ENCODE data around the gene TTC24. TPM values are rescaled to one million over a fixed set of nuclear protein-coding genes. Genes with fewer than 3 reads are reported as not detected.

TTC24 gene
- total RNA-seq, result not detected
- polyA plus RNA-seq, result not detected
- long read RNA-seq, donor 1, result 0 reads
- long read RNA-seq, donor 2, result 0 reads
- long read RNA-seq, donor 3, result 0 reads
- long read RNA-seq, donor 4, result 0 reads

DNA sequence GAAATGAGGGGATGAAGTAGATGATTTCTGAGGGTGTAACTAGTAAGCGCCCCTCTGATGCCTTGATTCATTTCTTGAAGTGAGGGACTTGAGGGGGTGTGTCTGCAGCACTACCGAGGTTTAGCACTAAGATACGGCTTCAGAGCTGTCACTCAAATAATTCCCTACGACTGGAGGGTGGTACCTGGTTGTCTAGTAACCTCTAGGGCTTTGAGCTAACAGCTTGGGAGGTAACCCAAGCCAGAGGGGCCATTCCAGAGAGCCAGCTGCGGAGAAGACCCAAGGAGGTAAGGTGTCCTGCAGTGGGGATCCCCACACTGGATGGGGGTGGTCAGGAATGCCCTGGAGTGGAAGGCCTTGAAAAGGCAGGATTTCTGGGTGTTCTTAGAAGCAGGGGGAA, at the start of gene TTC24:
TSS of gene TTC24 (plus strand) at position 252 of the 400 bp plus-strand sequence. CDS start 1,642 bp downstream, outside the sequence.
- WGBS, result 74% methylated on average over 5 of the region's 5 CpGs
- intact Hi-C loops (cut with DNase I), result no loop called here
- Histone ChIP-seq H3K4me1 (ENCODE audit: control insufficient read depth, insufficient read depth, low read length) (no peaks in the 10 kb centered on the region), H3K27me3 (ENCODE audit: control insufficient read depth, insufficient read depth) (no peaks in the 10 kb centered on the region), H3K27ac (ENCODE audit: low read length) (no peak within 1 kb of the TSS), H3K9me3 (ENCODE audit: control insufficient read depth, low read length) (no peaks in the 10 kb centered on the region), H3K4me3 (ENCODE audit: low read length) (no peak within 1 kb of the TSS)
- DNase-seq, result no peak
- ATAC-seq, result no peak

DNA sequence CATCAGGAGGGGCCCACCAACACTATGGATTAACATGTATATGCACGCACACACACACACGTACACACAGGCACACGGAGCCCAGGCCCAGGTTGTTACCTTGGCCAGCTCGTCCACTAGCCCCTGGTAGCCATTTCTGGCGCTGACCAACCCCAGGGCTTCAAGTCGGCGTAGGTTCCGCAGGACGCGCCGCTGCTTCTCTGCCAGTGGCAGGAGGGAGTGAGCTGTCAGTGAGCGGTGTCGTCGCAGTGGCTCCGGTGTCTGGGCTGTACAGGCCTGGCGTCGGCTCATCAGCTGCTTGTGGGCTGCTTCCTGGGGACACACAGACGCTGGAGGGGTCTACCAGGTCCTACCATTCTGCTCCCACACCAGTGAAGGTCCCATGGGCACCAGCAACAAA, 49.5 kb upstream of the TTC24 start:
- WGBS, result 98% methylated on average over 18 of the region's 18 CpGs
- Histone ChIP-seq H3K4me1 (ENCODE audit: control insufficient read depth, insufficient read depth, low read length) (no peaks in the 10 kb centered on the region), H3K9me3 (ENCODE audit: control insufficient read depth, low read length) (no peaks in the 10 kb centered on the region), H3K27me3 (ENCODE audit: control insufficient read depth, insufficient read depth) (no peaks in the 10 kb centered on the region), H3K27ac (ENCODE audit: low read length) (no peak overlapping the region), H3K4me3 (ENCODE audit: low read length) (no peak overlapping the region)
- DNase-seq (no peak), ATAC-seq (no peak)
- intact Hi-C loops (cut with DNase I), result no loop called here

DNA sequence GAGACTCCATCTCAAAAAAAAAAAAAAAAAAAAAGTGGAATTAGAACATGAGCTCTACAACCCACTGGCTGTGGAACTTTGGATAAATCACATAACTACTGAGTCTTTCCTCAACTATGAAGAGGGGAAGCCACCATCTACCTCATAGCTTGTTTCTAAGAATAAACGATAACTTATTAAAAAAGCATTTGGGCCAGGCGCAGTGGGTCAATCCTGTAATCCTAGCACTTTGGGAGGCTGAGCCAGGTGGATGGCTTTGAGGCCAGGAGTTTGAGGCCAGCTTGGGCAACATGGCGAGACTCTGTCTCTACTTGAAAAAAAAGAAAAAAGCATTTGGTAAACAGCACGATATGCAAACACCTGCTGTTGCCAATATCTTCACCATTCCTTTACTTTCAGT, 47.1 kb upstream of the TTC24 start:
- intact Hi-C loops (cut with DNase I), result no loop called here
- ATAC-seq, result no peak
- no peaks in the 10 kb centered on the region for H3K9me3 ChIP-seq (ENCODE audit: control insufficient read depth, low read length)
- no peak for DNase-seq
- no peak overlapping the region for H3K27ac ChIP-seq (ENCODE audit: low read length)
- H3K4me1 ChIP-seq (ENCODE audit: control insufficient read depth, insufficient read depth, low read length), result no peaks in the 10 kb centered on the region
- H3K4me3 ChIP-seq (ENCODE audit: low read length), result no peak overlapping the region
- WGBS, result 98% methylated on average over 4 of the region's 4 CpGs
- H3K27me3 ChIP-seq (ENCODE audit: control insufficient read depth, insufficient read depth), result no peaks in the 10 kb centered on the region

DNA sequence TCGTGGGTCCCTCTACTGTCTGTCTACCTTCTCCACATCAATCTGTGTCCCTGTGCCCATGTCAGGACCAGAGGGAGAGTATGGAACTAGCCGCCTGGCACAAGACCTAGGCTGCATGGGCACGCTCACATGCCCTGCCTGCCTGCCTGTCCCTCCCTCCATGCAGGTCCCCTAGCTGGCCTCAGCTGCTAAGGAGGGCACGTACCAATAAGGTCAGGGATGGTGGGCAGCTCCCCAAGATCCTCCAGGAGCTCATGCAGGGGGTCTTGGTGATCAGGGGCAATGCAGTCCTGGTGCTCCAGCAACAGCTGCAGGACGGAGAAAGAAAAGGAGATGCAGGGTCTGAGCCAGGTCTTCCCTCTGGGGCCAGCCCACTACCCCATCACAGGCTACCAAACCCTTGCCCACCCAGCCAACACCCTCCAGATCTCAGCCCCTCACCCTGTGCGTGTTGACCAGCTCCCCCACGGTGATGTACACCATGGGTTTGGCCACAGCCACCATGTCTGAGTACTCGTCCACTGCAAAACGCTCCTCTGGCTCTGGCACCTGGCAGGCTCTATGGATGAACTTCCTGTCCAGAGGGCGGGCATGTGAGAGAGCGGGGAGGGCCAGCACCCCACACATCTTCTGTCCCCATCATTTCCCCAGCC, 45.8 kb upstream of the TTC24 start:
- no peak overlapping the region for H3K4me3 ChIP-seq (ENCODE audit: low read length)
- intact Hi-C loops (cut with DNase I), result no loop called here
- no peaks in the 10 kb centered on the region for H3K4me1 ChIP-seq (ENCODE audit: control insufficient read depth, insufficient read depth, low read length)
- H3K27me3 ChIP-seq (ENCODE audit: control insufficient read depth, insufficient read depth), result no peaks in the 10 kb centered on the region
- H3K27ac ChIP-seq (ENCODE audit: low read length), result no peak overlapping the region
- DNase-seq, result no peak
- H3K9me3 ChIP-seq (ENCODE audit: control insufficient read depth, low read length), result no peaks in the 10 kb centered on the region
- 83% methylated on average over 11 of the region's 11 CpGs for WGBS
- ATAC-seq, result no peak

DNA sequence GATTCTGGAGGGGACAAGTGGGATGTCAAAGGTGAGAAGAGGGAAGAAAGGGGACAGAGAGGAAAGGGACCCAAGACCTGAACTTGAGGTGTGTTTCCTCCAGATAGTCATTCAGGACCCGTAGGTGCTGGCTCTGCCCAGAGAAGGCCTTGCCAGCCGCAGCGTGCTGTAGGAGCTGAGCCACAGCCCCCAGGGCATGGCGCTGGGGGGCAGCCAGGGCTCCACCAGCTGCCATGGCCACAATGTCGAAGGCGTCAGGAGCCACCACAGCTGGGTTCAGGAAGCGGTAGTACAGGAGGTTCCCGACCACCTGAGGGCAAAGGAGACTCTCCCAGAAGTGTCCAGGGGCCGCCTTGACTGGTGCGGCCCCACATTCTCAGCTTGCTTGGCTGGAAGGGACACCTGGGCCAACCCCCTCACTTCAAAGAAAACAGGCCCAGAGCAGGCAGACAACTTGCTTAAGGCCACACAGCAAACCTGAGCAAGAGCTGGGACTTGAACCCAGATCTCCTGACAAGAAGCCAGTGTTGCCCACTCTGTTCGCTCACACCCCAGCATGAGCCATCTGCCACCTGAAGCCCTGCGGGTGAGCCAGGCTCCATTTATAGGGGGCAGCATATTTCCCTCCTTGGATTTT, 45.0 kb upstream of the TTC24 start:
- no peak overlapping the region for H3K4me3 ChIP-seq (ENCODE audit: low read length)
- DNase-seq, result no peak
- intact Hi-C loops (cut with DNase I), result no loop called here
- H3K27ac ChIP-seq (ENCODE audit: low read length), result no peak overlapping the region
- no peaks in the 10 kb centered on the region for H3K9me3 ChIP-seq (ENCODE audit: control insufficient read depth, low read length)
- H3K4me1 ChIP-seq (ENCODE audit: control insufficient read depth, insufficient read depth, low read length), result no peaks in the 10 kb centered on the region
- ATAC-seq, result no peak
- WGBS, result 93% methylated on average over 12 of the region's 12 CpGs
- no peaks in the 10 kb centered on the region for H3K27me3 ChIP-seq (ENCODE audit: control insufficient read depth, insufficient read depth)

DNA sequence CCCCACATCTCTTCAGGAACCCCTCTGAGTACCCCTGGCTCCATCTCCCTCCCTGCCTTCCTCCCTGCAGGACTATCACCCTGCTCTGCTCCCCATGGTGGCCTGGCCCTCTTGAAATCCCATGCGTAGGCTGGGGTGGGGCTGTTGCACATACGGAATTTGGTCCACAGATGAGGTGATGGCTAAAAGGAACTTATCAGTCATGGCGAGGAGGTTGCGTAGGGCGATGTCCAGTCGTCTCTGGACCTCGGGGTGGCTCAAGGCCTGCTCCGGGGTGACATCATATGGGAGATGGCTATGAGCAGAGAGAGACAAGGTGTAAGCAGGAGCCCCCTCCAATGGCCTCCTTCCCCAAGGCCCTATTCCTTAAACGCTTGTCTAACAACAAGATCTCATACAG, 42.5 kb upstream of the TTC24 start:
- intact Hi-C loops (cut with DNase I), result no loop called here
- DNase-seq (no peak), ATAC-seq (no peak)
- H3K4me3 ChIP-seq (ENCODE audit: low read length), result no peak overlapping the region
- H3K27ac ChIP-seq (ENCODE audit: low read length), result no peak overlapping the region
- no peaks in the 10 kb centered on the region for H3K4me1 ChIP-seq (ENCODE audit: control insufficient read depth, insufficient read depth, low read length)
- WGBS, result 95% methylated on average over 9 of the region's 9 CpGs
- no peaks in the 10 kb centered on the region for H3K9me3 ChIP-seq (ENCODE audit: control insufficient read depth, low read length)
- H3K27me3 ChIP-seq (ENCODE audit: control insufficient read depth, insufficient read depth), result no peaks in the 10 kb centered on the region

DNA sequence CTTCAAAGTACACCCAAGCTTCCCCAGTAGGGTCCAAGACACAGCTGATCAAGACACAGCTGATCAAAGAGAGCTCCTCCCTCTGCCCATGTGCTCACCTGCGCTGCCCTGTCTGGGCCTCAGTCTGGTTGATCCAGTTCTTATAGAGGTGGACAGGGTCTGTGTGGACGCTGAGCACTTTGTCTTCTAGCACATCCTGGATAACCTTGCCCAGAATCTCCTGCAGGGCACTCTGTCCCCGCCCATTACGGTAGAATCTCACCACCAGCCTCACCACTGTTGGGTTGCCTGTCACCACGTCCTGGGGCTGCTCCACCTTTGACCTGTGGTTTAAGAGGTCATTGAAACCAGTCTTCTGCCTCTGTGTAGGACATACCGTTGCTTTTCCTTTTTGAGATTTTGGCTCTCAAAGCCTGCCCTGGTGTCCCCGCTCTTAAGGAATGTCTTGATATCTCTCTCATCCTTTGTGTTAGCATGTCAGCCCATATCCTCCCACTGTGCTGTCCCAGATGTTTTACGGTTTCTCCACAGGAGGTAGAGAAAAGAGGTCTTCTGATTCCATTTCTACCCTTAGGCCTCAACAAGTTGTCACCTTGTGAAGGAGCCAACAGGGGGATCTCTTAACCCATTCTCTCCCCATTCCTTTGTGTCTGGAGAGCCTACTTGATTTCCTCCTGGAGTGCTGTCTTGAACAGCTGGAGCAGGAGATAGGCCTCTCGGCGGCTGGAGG, 40.6 kb upstream of the TTC24 start:
- DNase-seq, result no peak
- Histone ChIP-seq H3K27ac (ENCODE audit: low read length) (no peak overlapping the region), H3K4me1 (ENCODE audit: control insufficient read depth, insufficient read depth, low read length) (no peaks in the 10 kb centered on the region), H3K4me3 (ENCODE audit: low read length) (no peak overlapping the region), H3K27me3 (ENCODE audit: control insufficient read depth, insufficient read depth) (no peaks in the 10 kb centered on the region), H3K9me3 (ENCODE audit: control insufficient read depth, low read length) (no peaks in the 10 kb centered on the region)
- no peak for ATAC-seq
- intact Hi-C loops (cut with DNase I), result no loop called here
- WGBS, result 88% methylated on average over 10 of the region's 10 CpGs

DNA sequence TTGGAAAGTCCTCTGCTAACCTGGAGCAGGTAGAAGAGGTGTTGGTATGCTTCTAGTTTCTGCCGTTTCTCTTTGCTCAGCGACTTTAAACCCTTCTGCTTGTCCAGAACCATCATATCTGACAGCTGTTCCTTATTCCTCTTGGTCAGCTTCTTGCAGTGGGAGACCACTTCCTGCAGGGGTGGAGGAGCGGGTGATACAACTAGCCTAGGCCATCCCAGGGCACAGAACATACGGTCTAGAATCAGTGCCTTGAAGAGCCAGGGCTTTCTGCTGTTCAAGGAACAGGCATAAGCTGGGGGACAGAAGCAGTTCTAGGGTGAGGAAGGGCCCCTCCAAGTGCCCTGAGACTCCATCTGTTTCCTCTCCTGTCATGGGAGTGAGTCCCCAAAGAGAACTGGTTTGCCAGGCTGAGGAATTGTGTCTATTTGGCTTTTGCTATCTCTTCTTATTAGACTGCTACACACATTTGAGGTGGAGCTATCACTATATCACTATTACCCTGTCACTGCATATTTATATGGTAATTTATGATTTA, 39.6 kb upstream of the TTC24 start:
- DNase-seq, result no peak
- H3K4me3 ChIP-seq (ENCODE audit: low read length), result no peak overlapping the region
- intact Hi-C loops (cut with DNase I), result no loop called here
- H3K27me3 ChIP-seq (ENCODE audit: control insufficient read depth, insufficient read depth), result no peaks in the 10 kb centered on the region
- WGBS, result 81% methylated on average over 4 of the region's 4 CpGs
- no peaks in the 10 kb centered on the region for H3K9me3 ChIP-seq (ENCODE audit: control insufficient read depth, low read length)
- ATAC-seq, result no peak
- H3K4me1 ChIP-seq (ENCODE audit: control insufficient read depth, insufficient read depth, low read length), result no peaks in the 10 kb centered on the region
- no peak overlapping the region for H3K27ac ChIP-seq (ENCODE audit: low read length)

DNA sequence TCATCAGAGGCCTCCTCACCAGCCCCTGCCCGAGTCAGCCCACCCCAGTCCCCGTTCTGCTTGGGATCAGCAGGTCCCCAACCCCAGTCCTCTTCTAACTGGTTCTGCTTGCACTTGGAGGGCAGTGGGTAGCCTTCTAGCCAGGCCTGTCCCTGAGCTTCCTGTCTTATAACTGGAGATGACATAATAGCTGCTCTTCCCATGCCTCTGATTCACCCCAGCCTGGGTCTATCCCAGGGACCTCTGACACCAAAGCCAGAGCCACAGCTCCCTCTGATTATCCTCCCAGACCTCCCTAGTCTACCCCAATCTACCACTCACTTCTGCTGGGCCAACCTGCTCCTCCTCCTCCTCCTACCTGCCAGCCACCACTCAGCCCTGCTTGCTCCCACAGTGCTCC, 38.6 kb upstream of the TTC24 start:
- ATAC-seq (peak in 1 of 2 donors; percentile 50), DNase-seq (no peak)
- H3K9me3 ChIP-seq (ENCODE audit: control insufficient read depth, low read length), result no peaks in the 10 kb centered on the region
- intact Hi-C loops (cut with DNase I), result no loop called here
- H3K27me3 ChIP-seq (ENCODE audit: control insufficient read depth, insufficient read depth), result no peaks in the 10 kb centered on the region
- H3K4me3 ChIP-seq (ENCODE audit: low read length), result no peak overlapping the region
- no peak overlapping the region for H3K27ac ChIP-seq (ENCODE audit: low read length)
- H3K4me1 ChIP-seq (ENCODE audit: control insufficient read depth, insufficient read depth, low read length), result no peaks in the 10 kb centered on the region
- 92% methylated on average over 2 of the region's 2 CpGs for WGBS

DNA sequence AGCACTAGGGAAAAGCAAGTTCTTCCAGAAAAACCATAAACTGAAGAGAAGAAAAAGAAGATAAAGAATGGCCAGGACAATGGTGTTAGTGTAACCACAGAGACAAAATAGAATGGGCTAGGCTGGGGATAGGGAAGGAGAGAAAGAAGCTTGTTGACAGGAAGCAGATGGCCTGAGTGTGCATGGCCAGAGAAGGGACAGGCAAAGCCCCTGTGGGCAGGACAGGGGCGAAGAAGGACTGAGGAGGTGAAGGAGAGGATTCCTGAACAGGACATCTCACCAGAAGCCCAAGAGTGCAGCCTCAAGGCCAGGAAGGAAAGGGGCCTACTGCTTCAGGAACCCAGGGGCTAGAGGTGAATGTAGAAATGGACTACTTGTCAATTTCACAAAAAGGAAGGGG, 36.5 kb upstream of the TTC24 start:
- DNase-seq, result no peak
- 75% methylated on average over 1 of the region's 1 CpG for WGBS
- ATAC-seq, result no peak
- H3K9me3 ChIP-seq (ENCODE audit: control insufficient read depth, low read length), result no peaks in the 10 kb centered on the region
- H3K27me3 ChIP-seq (ENCODE audit: control insufficient read depth, insufficient read depth), result no peaks in the 10 kb centered on the region
- no peak overlapping the region for H3K4me3 ChIP-seq (ENCODE audit: low read length)
- intact Hi-C loops (cut with DNase I), result no loop called here
- no peak overlapping the region for H3K27ac ChIP-seq (ENCODE audit: low read length)
- no peaks in the 10 kb centered on the region for H3K4me1 ChIP-seq (ENCODE audit: control insufficient read depth, insufficient read depth, low read length)

DNA sequence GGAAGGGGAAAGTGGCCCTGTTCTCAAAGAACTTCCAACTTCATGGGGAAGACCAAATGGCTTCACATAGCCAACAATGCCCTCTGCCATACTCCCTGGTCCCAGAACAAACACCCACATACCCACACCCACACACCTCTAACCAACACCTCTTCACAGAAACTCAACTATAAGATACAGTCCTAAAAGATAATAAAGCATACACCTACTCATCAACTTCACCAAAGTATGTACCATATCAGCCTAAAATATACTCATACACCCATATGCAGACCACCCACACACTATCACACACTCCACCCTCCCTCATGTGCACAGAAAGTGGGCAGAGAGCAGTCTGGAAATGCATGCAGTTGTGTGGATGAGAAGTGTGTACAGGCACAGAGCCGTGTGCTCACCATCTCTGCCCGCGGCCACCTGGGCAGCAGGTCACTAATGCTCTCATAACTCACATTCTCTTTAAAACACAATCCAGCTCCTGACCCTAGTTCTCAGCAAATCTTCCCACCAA, 34.9 kb upstream of the TTC24 start:
- ATAC-seq (no peak), DNase-seq (no peak)
- H3K4me1 ChIP-seq (ENCODE audit: control insufficient read depth, insufficient read depth, low read length), result no peaks in the 10 kb centered on the region
- no peaks in the 10 kb centered on the region for H3K27me3 ChIP-seq (ENCODE audit: control insufficient read depth, insufficient read depth)
- H3K27ac ChIP-seq (ENCODE audit: low read length), result no peak overlapping the region
- 96% methylated on average over 3 of the region's 3 CpGs for WGBS
- no peaks in the 10 kb centered on the region for H3K9me3 ChIP-seq (ENCODE audit: control insufficient read depth, low read length)
- no peak overlapping the region for H3K4me3 ChIP-seq (ENCODE audit: low read length)
- intact Hi-C loops (cut with DNase I), result no loop called here

Measured in right cardiac atrium (tissue), 5 donors.